Astrocyte of the spinal cord (primary cell): Measurements from ENCODE around the gene MBNL1.

Experiments
- DNase-seq: peaks from one replicate; pipeline ENCODE4 v3.0.0; 2011; ENCODE audit warnings: low read depth, low spot score
- H3K4me3 ChIP-seq: 2 replicates; pipeline ENCODE4 v1.5.1; 2011; ENCODE audit warnings: low read depth, mild to moderate bottlenecking, low read length, moderate library complexity
- in situ Hi-C: cut with HindIII; loops from 2 replicates; pipeline ENCODE4 v1.10.0; 2017; ENCODE audit warnings: low sequenced_read_pairs
- TF ChIP-seq, protein P1 (sequence below): IDR thresholded peaks from 2 replicates; pipeline ENCODE4 v1.5.1; 2012; ENCODE audit warnings: low read depth, mild to moderate bottlenecking, low read length, inconsistent platforms

The MBNL1 gene

DNA sequence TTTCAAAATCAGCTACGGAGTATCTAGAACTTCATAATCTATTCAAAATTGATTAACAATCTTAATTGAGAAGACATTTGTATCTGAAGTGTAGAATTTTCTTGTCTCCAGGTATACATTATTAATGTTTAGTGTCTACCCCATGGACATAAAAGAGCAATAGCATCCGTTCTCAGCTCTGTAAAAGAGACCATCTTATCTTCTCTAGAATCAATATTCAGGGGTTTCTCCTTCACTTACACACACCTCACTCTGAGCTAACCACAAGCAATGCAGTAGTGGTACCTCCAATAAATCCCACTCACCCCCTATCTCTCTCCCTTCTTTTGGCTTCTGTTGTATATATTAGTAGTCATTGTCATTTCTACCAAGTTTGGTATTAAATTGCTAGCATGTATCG is 16.2 kb downstream of the MBNL1 start:
- H3K4me3 ChIP-seq = no peak overlapping the region
- in situ Hi-C loops = no loop called here
- TF ChIP-seq, protein P1, sequence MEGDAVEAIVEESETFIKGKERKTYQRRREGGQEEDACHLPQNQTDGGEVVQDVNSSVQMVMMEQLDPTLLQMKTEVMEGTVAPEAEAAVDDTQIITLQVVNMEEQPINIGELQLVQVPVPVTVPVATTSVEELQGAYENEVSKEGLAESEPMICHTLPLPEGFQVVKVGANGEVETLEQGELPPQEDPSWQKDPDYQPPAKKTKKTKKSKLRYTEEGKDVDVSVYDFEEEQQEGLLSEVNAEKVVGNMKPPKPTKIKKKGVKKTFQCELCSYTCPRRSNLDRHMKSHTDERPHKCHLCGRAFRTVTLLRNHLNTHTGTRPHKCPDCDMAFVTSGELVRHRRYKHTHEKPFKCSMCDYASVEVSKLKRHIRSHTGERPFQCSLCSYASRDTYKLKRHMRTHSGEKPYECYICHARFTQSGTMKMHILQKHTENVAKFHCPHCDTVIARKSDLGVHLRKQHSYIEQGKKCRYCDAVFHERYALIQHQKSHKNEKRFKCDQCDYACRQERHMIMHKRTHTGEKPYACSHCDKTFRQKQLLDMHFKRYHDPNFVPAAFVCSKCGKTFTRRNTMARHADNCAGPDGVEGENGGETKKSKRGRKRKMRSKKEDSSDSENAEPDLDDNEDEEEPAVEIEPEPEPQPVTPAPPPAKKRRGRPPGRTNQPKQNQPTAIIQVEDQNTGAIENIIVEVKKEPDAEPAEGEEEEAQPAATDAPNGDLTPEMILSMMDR = no peak
- DNase-seq = no peak

DNA sequence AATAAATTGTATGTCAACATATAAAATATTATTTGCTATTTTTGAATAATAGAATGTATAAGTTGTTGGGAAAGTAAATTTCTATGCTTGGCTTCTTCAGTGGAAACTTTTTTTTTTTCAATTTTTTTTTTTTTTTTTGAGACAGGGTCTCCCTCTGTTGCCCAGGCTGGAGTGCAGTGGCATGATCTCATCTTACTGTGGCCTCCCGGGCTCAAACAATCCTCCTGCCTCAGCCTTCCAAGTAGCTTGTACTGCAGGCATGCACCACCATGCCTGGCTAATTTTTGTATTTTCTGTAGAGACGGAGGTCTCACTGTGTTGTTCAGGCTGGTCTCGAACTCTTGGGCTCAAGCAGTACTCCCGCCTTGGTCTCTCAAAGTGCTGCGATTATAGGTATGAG is 16.8 kb downstream of the MBNL1 start:
- TF ChIP-seq, protein P1 = no peak
- in situ Hi-C loops = no loop called here
- DNase-seq = no peak
- no peak overlapping the region for H3K4me3 ChIP-seq

DNA sequence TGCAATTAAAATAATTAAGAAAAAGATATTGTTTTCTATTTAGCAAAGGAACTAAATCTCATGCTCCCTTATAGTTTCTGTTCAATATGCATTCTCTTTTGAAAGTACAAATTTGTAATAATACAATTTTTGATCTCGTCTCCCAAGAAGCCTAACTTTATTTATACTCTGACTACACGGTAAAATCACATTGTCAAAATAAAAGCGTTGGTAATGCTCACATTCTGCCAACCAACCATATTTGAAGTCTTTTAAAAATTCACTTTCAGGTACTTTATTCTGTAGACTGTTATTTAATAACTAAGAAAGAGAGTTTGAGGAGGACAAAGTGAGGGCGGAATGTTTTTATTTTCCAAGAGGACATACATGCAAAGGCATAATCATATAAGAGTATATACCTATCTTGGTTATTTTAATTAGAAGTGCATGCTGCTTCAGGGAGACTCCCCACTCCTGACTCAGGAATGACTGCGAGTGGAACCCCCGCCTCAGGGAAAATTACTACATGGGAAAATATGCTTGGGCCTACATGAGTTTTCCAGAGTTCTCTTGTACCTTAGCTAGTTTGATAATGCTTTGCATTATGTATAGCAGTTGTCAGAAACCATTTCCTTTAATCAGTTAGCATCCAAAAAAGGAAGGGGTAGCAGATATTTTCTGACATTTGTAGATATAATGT is 19.3 kb downstream of the MBNL1 start:
- in situ Hi-C loops = no loop called here
- no peak for DNase-seq
- TF ChIP-seq, protein P1 = no peak
- H3K4me3 ChIP-seq = no peak overlapping the region

DNA sequence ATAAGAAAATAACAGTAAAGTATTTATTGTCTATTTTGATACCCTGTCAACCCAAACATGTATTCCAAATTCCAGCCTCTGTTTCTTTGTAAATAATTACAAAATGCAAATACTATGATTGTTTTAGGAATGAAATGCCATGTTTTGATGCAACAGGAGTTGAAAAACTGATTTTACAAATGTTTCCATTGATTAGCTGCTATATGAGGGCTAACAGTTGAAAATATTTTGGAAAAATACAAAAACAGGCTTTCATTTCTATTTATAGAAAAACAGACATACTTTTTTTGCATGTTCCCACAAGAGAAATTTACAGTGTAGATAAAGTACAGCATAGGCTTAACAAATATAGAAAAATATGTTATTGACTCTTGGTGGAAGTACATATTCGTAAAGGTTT is 20.0 kb downstream of the MBNL1 start:
- no peak overlapping the region for H3K4me3 ChIP-seq
- DNase-seq = no peak
- in situ Hi-C loops = no loop called here
- TF ChIP-seq, protein P1 = no peak

DNA sequence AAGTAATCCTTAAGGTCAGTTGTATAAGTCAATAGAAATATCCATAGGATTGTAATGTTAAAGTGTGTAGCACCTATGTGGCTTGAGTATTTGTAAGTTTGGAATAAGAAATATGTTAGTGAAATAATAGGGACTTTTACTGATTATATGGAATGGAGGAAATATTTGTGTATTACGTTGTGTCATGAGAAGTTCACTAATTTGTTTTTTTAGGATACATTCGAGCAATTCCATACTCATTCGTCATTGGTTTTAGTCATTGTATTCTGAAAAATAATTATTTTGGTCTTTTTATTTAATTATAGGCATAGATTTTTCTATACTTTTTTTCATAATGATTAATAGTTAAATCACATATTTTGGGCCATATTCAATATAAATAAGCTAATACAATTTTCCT is 21.0 kb downstream of the MBNL1 start:
- in situ Hi-C loops = no loop called here
- H3K4me3 ChIP-seq = no peak overlapping the region
- TF ChIP-seq, protein P1 = no peak
- no peak for DNase-seq

DNA sequence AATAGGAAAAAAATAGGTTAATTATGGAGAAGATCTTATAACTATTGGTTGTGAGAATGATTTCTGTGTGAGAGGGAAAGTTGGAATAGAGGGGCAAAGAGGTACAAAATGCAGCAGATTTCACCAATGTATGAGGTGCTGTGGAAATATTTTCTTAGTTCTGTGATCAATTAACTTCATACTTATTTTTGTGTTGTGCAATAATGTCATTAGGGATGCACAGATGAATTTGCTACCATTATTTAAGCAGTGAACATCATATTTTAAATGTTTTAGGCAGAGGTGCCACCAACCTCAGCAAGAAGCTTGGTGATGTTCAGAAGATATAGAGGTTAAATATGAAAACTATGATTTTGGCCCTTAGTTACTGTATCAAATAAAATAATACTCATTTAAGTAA is 21.6 kb downstream of the MBNL1 start:
- TF ChIP-seq, protein P1 = no peak
- in situ Hi-C loops = no loop called here
- no peak for DNase-seq
- H3K4me3 ChIP-seq = no peak overlapping the region
